Measurements from ENCODE around the gene TOMM70. TPM values are rescaled to one million over a fixed set of nuclear protein-coding genes. Genes with fewer than 3 reads are reported as not detected.

Gene TOMM70
- total and polyA plus RNA-seq, 2 of the 8 experiments (the other 6 are each of a cell fraction or from before 2014, with no cell fraction given): 10.9 to 52.1 TPM

- no peak for TF ChIP-seq USF2 (IDR thresholded peaks at IDR 0.05; ENCODE audit: low read length)
- TF ChIP-seq E2F6 (IDR thresholded peaks at IDR 0.05): no peak
These were observed 46.0 kb downstream of the TOMM70 start (continued) for GRCh38 chr3:100354850-100355249.

Measured in H1 (cell line).